PC-9 (cell line): ENCODE data around the gene IFITM10. TPM values are rescaled to one million over a fixed set of nuclear protein-coding genes. Genes with fewer than 3 reads are reported as not detected.

Experiments
- BruUV-seq: library from RNA; stranded (reverse); fragments of 400-500 nt; replicated peaks from 2 replicates; lab custom pipeline; 2021; lab: Mats Ljungman, UMichigan
- CTCF ChIA-PET: fragments of 300-600 bp; sonication (Branson Sonifier 250); formaldehyde crosslinking; loops from one replicate; lab custom pipeline; 2022; ENCODE audit warnings: antibody characterized with exemption; lab: Charles Lee
- POLR2A ChIA-PET: fragments of 300-600 bp; sonication (Branson Sonifier 250); formaldehyde crosslinking; loops from one replicate; lab custom pipeline; 2022; ENCODE audit warnings: antibody characterized with exemption; ENCODE audit not compliant: unreplicated experiment; lab: Charles Lee
- DNase-seq, 2 experiments: peaks; one replicate each; pipeline versions ENCODE4 v3.0.0 to v3.0.0-alpha.2; 2015 to 2022; ENCODE audit warnings: mixed read lengths in 1 of 2
- H2AFZ ChIP-seq: fragments of 200-600 bp; sonication (generic); 2 replicates; pipeline ENCODE4 v1.8.1; 2017; ENCODE audit warnings: antibody characterized with exemption
- H3F3A ChIP-seq: fragments of 200-600 bp; sonication (generic); 2 replicates; pipeline ENCODE4 v1.8.1; 2017; ENCODE audit warnings: antibody characterized with exemption, mild to moderate bottlenecking, low read depth; ENCODE audit not compliant: insufficient read depth
- H3K27ac ChIP-seq: fragments of 200-600 bp; sonication (generic); 2 replicates; pipeline ENCODE4 v1.6.1; 2016; ENCODE audit warnings: mixed run types
- H3K27me3 ChIP-seq: fragments of 200-600 bp; sonication (generic); 2 replicates; pipeline ENCODE4 v1.6.1; 2016; ENCODE audit warnings: low read depth, mixed run types; ENCODE audit not compliant: insufficient read depth
- H3K36me3 ChIP-seq: fragments of 200-600 bp; sonication (generic); 2 replicates; pipeline ENCODE4 v1.6.1; 2016; ENCODE audit warnings: low read depth, mixed run types
- H3K4me1 ChIP-seq: fragments of 200-600 bp; sonication (generic); replicated peaks from 2 replicates; pipeline ENCODE4 v1.6.1; 2016; ENCODE audit warnings: mixed run types; ENCODE audit not compliant: insufficient read depth
- H3K4me2 ChIP-seq: fragments of 200-600 bp; sonication (generic); 2 replicates; pipeline ENCODE4 v1.6.1; 2017; ENCODE audit warnings: mixed run types
- H3K4me3 ChIP-seq: fragments of 200-600 bp; sonication (generic); 2 replicates; pipeline ENCODE4 v1.6.1; 2016; ENCODE audit warnings: mixed run types
- H3K79me2 ChIP-seq: fragments of 200-600 bp; sonication (generic); 2 replicates; pipeline ENCODE4 v1.6.1; 2017; ENCODE audit warnings: low read depth, mixed run types
- H3K9me2 ChIP-seq: fragments of 200-600 bp; sonication (generic); 2 replicates; pipeline ENCODE4 v1.8.1; 2017; ENCODE audit warnings: mild to moderate bottlenecking; ENCODE audit not compliant: insufficient read depth
- H3K9me3 ChIP-seq: fragments of 200-600 bp; sonication (generic); 2 replicates; pipeline ENCODE4 v1.8.1; 2016; ENCODE audit warnings: low read depth; ENCODE audit not compliant: insufficient read depth
- H4K20me1 ChIP-seq: fragments of 200-600 bp; sonication (generic); 2 replicates; pipeline ENCODE4 v1.8.1; 2017; ENCODE audit not compliant: insufficient read depth
- EZH2 ChIP-seq: fragments of 200-600 bp; sonication (generic); IDR thresholded peaks from 2 replicates; pipeline ENCODE4 v1.8.0; 2017; ENCODE audit warnings: antibody characterized with exemption, low read depth
- intact Hi-C: fragments of 100-400 bp; cut with micrococcal nuclease; formaldehyde crosslinking; loops from one replicate; pipeline ENCODE4 v1.10.0; 2022; ENCODE audit not compliant: unreplicated experiment
- total RNA-seq: library from RNA; stranded (reverse); gene quantifications from 2 replicates; pipeline ENCODE4 v1.2.3, GENCODE V29; 2021
- TF ChIP-seq, protein P1 (sequence below): fragments of 200-600 bp; sonication (generic); conservative IDR thresholded peaks from 2 replicates; pipeline ENCODE4 v1.6.1; 2017; ENCODE audit warnings: mixed run types, antibody characterized with exemption, mild to moderate bottlenecking, moderate library complexity

The IFITM10 gene
- total RNA-seq, 1 experiment from 2014 or later: 5.5 TPM

DNA sequence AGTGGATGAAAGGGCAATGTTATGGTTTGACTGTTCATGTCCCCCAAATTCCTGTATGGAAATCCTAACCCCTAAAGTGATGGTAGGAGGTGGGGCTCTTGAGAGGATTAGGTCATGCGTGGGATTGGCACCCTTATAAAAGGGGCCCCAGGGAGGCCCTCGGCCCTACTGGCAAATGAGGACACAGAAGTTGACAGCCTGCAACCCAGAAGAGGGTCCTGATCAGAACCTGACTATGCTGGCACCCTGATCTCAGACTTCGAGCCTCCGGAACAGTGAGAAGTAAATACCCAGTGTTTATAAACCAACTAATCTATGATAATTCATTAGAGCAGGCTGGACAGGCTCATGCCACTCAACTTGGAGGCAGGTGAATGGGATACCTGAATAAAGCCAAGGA, 8.7 kb downstream of the IFITM10 start:
- H3F3A ChIP-seq: peaks cover 15% of the 10 kb centered on the region
- TF ChIP-seq EZH2: no peak
- TF ChIP-seq, protein P1, sequence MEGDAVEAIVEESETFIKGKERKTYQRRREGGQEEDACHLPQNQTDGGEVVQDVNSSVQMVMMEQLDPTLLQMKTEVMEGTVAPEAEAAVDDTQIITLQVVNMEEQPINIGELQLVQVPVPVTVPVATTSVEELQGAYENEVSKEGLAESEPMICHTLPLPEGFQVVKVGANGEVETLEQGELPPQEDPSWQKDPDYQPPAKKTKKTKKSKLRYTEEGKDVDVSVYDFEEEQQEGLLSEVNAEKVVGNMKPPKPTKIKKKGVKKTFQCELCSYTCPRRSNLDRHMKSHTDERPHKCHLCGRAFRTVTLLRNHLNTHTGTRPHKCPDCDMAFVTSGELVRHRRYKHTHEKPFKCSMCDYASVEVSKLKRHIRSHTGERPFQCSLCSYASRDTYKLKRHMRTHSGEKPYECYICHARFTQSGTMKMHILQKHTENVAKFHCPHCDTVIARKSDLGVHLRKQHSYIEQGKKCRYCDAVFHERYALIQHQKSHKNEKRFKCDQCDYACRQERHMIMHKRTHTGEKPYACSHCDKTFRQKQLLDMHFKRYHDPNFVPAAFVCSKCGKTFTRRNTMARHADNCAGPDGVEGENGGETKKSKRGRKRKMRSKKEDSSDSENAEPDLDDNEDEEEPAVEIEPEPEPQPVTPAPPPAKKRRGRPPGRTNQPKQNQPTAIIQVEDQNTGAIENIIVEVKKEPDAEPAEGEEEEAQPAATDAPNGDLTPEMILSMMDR: no peak
- no peaks in the 10 kb centered on the region for H3K4me1 ChIP-seq
- no peak overlapping the region for H3K27ac ChIP-seq
- POLR2A ChIA-PET: no interaction called here
- H4K20me1 ChIP-seq: no peaks in the 10 kb centered on the region
- H3K4me2 ChIP-seq: no peak overlapping the region
- H3K9me3 ChIP-seq: no peaks in the 10 kb centered on the region
- no TSS peak for BruUV-seq
- DNase-seq: no peak
- CTCF ChIA-PET: no interaction called here
- no peaks in the 10 kb centered on the region for H3K79me2 ChIP-seq
- H3K27me3 ChIP-seq: no peaks in the 10 kb centered on the region
- no peaks in the 10 kb centered on the region for H3K9me2 ChIP-seq
- H2AFZ ChIP-seq: no peak overlapping the region
- intact Hi-C loops: no loop called here
- H3K36me3 ChIP-seq: no peaks in the 10 kb centered on the region
- no peak overlapping the region for H3K4me3 ChIP-seq

DNA sequence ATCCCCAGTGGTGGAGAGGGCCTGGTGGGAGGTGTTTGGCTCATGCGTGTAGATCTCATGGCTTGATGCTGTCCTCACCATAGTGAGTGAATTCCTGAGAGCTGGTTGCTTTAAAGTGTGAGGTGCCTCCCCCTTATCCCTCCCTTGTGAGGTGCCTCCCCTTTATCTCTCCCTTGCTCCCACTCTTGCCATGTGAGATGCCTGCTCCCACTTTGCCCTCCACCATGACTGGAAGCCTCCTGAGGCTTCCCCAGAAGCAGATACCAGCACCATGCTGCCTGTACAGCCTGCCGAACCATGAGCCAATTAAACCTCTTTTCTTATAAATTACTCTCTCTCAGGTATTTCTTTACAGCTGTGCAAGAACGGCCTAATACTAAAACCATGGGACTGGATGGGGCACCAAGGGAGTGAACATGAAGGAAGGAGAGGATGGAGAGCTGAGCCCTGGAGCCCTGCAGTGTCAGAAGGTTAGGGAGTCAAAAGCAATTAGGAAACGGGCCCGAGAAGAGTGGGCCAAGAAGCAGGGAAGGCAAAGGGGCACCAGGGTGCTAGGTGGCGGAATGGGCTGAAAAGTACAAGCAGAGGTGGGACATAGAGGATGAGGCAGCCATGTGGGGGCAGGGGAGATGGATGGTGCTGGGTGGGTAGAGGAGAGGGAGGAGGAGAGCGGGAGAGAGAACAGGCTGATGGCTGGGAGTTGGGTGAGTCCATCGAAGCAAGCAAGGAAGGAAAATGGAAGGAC, 9.4 kb downstream of the IFITM10 start:
- ChIA-PET POLR2A (no interaction called here), CTCF (no interaction called here)
- no peak for TF ChIP-seq EZH2
- TF ChIP-seq, protein P1: no peak
- Histone ChIP-seq H3K36me3 (no peaks in the 10 kb centered on the region), H3K27me3 (no peaks in the 10 kb centered on the region), H4K20me1 (no peaks in the 10 kb centered on the region), H3K4me1 (no peaks in the 10 kb centered on the region), H3K4me3 (no peak overlapping the region), H3K27ac (no peak overlapping the region), H3K9me2 (no peaks in the 10 kb centered on the region), H3F3A (peaks cover 7% of the 10 kb centered on the region; the same call in 1 of the 2 replicates), H3K4me2 (no peak overlapping the region), H2AFZ (no peak overlapping the region), H3K9me3 (no peaks in the 10 kb centered on the region), H3K79me2 (no peaks in the 10 kb centered on the region)
- no peak for DNase-seq
- intact Hi-C loops: no loop called here
- no TSS peak for BruUV-seq

DNA sequence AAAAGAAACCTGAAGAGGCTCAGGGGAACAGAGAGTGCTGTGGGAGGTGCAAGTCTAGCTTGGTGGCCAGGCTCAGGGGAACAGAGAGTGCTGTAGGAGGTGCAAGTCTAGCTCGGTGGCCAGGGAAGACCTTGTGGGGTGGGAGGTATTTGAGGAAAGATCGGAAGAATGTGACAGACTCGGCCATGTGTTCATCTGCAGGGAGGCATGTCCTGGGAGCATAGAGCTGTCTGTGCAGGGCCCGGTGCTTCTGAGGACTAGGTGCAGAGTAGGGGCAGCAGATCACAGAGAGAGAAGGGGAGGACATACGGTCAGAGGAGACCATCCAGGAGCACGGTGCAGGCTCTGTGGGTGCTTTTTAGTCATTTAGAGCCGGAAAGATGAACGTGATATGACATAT, 10.8 kb downstream of the IFITM10 start:
- no TSS peak for BruUV-seq
- POLR2A ChIA-PET: no interaction called here
- H3K36me3 ChIP-seq: no peaks in the 10 kb centered on the region

More for the DNA sequence above, 10.8 kb downstream of the IFITM10 start:
- Histone ChIP-seq H2AFZ (no peak overlapping the region), H4K20me1 (no peaks in the 10 kb centered on the region), H3K4me2 (no peak overlapping the region), H3K9me2 (no peaks in the 10 kb centered on the region), H3F3A (no peaks in the 10 kb centered on the region), H3K27ac (no peak overlapping the region), H3K4me1 (no peaks in the 10 kb centered on the region), H3K4me3 (no peak overlapping the region), H3K9me3 (no peaks in the 10 kb centered on the region), H3K27me3 (peaks cover 10% of the 10 kb centered on the region; the same call in 1 of the 2 replicates), H3K79me2 (no peaks in the 10 kb centered on the region)
- no peak for DNase-seq
- CTCF ChIA-PET: interaction anchor here (0.6 kb wide), 1 partner anchor 86 kb away, joined by 4 read pairs; no protein-coding TSS in a partner anchor
- TF ChIP-seq EZH2: no peak
- TF ChIP-seq, protein P1: no peak
- intact Hi-C loops: no loop called here
